Measurements from ENCODE around the gene MAGEB4.
A peak's percentile ranks its signal among the peaks of the same experiment; 100 is the strongest.
"Not testable (repeated sequence)": the region's sequence is repeated elsewhere in the genome, so short reads cannot be mapped to it uniquely, and the experiment has no call there.

The MAGEB4 gene, protein sequence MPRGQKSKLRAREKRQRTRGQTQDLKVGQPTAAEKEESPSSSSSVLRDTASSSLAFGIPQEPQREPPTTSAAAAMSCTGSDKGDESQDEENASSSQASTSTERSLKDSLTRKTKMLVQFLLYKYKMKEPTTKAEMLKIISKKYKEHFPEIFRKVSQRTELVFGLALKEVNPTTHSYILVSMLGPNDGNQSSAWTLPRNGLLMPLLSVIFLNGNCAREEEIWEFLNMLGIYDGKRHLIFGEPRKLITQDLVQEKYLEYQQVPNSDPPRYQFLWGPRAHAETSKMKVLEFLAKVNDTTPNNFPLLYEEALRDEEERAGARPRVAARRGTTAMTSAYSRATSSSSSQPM

GRCh38 chrX:30241724-30242415, at the start of gene MAGEB4:
Gene MAGEB4, plus strand, starts transcription at chrX:30242000. Its CDS starts 136 bp downstream, at chrX:30242136.
- no peak within 1 kb of the TSS for H3K27ac ChIP-seq (ENCODE audit: low read depth, low read length)
- no peaks in the 10 kb centered on the region; the same call in 1 of the 2 replicates for H3K27me3 ChIP-seq (ENCODE audit: control insufficient read depth, insufficient read depth, low read length)
- no peaks in the 10 kb centered on the region for H3K9me3 ChIP-seq (ENCODE audit: control insufficient read depth, insufficient read depth, low read length)
- H3K4me1 ChIP-seq (ENCODE audit: control insufficient read depth, insufficient read depth, low read length): peaks cover 11% of the 10 kb centered on the region; the same call in 1 of the 2 replicates
- no peak within 1 kb of the TSS for H3K9ac ChIP-seq (ENCODE audit: low read depth, low read length)
- H3K4me3 ChIP-seq (ENCODE audit: low read depth, low read length): no peak within 1 kb of the TSS
- H3K36me3 ChIP-seq (ENCODE audit: control insufficient read depth, insufficient read depth, low read length): no peaks in the 10 kb centered on the region

- not testable (repeated sequence) for H3K27me3 ChIP-seq (ENCODE audit: control insufficient read depth, insufficient read depth, low read length); H3K36me3 ChIP-seq (ENCODE audit: control insufficient read depth, insufficient read depth, low read length); H3K27ac ChIP-seq (ENCODE audit: low read depth, low read length); H3K4me3 ChIP-seq (ENCODE audit: low read depth, low read length); H3K9ac ChIP-seq (ENCODE audit: low read depth, low read length); H3K9me3 ChIP-seq (ENCODE audit: control insufficient read depth, insufficient read depth, low read length)
- H3K4me1 ChIP-seq (ENCODE audit: control insufficient read depth, insufficient read depth, low read length): peaks cover 24% of the 10 kb centered on the region
Observed at GRCh38 chrX:30193910-30194309, 47.9 kb upstream of the MAGEB4 start.

DNA sequence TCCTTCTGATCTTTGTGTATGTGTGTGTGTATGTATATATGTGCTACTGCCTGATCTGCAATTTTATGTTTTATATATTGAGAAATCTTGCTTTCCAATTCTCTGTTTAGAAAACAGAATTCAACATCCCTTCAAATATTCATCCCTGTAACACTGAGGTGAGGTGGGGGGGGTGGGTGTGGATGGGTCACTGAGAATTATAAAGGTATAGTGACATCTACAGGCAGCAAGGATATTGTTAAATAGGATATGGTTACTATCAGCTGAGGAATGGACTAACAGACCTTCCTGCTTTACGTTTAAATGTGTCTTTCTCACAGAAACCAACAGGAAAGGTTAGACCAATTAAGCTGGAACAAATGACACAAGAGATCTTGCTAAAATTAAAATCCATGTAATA, 45.5 kb upstream of the MAGEB4 start:
- H3K4me3 ChIP-seq (ENCODE audit: low read depth, low read length): no peak overlapping the region
- no peaks in the 10 kb centered on the region for H3K9me3 ChIP-seq (ENCODE audit: control insufficient read depth, insufficient read depth, low read length)
- H3K27ac ChIP-seq (ENCODE audit: low read depth, low read length): no peak overlapping the region
- no peaks in the 10 kb centered on the region for H3K27me3 ChIP-seq (ENCODE audit: control insufficient read depth, insufficient read depth, low read length)
- H3K9ac ChIP-seq (ENCODE audit: low read depth, low read length): no peak overlapping the region
- no peaks in the 10 kb centered on the region for H3K36me3 ChIP-seq (ENCODE audit: control insufficient read depth, insufficient read depth, low read length)
- H3K4me1 ChIP-seq (ENCODE audit: control insufficient read depth, insufficient read depth, low read length): peaks cover 24% of the 10 kb centered on the region

- Histone ChIP-seq H3K27ac (ENCODE audit: low read depth, low read length) (no peak overlapping the region), H3K4me1 (ENCODE audit: control insufficient read depth, insufficient read depth, low read length) (no peaks in the 10 kb centered on the region), H3K9ac (ENCODE audit: low read depth, low read length) (no peak overlapping the region), H3K4me3 (ENCODE audit: low read depth, low read length) (no peak overlapping the region), H3K9me3 (ENCODE audit: control insufficient read depth, insufficient read depth, low read length) (peaks cover 3% of the 10 kb centered on the region; the same call in 1 of the 2 replicates), H3K36me3 (ENCODE audit: control insufficient read depth, insufficient read depth, low read length) (no peaks in the 10 kb centered on the region), H3K27me3 (ENCODE audit: control insufficient read depth, insufficient read depth, low read length) (no peaks in the 10 kb centered on the region; the same call in 1 of the 2 replicates)
Observed at GRCh38 chrX:30212172-30212571, 29.6 kb upstream of the MAGEB4 start.

DNA sequence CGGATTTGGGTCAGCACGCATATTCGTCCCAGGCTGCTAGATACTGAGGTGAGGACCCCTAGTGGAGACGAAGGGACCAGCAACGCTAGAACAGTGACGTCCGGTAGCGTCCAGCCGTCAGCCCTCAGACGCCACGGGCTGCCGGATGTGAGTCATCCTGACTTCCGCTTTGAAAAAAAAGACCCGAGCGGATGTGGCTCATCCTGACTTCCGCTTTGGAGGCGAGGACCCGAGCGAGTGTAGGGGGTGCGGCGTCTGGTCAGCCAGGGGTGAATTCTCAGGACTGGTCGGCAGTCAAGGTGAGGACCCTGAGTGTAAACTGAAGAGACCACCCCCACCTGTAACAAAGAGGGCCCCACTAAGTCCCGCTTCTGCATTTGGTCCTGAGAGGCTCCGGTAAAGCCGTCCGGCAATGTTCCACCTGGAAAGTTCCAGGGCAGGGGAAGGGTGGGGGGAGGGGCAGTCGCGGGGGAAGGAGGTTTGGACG, 26.4 kb upstream of the MAGEB4 start, which contains the start of gene MAGEB2:
MAGEB2 (plus strand) TSS at position 207 of the 487 bp plus-strand sequence. CDS start 3,018 bp downstream, outside the sequence.
- Histone ChIP-seq H3K9ac (ENCODE audit: low read depth, low read length) (no peak within 1 kb of the TSS), H3K4me3 (ENCODE audit: low read depth, low read length) (no peak within 1 kb of the TSS), H3K27ac (ENCODE audit: low read depth, low read length) (no peak within 1 kb of the TSS)

DNA sequence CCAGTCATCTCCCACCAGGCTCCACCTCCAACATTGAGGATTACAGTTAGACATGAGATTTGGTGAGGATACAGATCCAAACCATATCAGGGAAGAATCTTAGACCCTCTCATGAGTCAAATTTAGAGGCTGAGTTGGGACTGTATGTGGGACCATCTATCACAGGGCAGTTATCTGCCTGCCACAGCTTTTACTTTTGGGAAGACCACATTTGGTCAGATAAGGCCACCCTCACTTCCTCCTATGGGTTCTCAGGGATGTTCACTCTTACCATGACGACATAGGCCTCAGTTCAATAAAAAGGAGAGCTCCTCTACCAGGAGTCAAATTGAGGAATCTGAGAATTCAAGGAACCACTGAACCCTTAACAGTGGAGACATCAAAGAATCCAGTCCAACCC, 24.3 kb upstream of the MAGEB4 start:
- Histone ChIP-seq H3K27me3 (ENCODE audit: control insufficient read depth, insufficient read depth, low read length) (no peaks in the 10 kb centered on the region; the same call in 1 of the 2 replicates), H3K4me3 (ENCODE audit: low read depth, low read length) (no peak overlapping the region), H3K9me3 (ENCODE audit: control insufficient read depth, insufficient read depth, low read length) (peaks cover 3% of the 10 kb centered on the region; the same call in 1 of the 2 replicates), H3K4me1 (ENCODE audit: control insufficient read depth, insufficient read depth, low read length) (peaks cover 28% of the 10 kb centered on the region), H3K36me3 (ENCODE audit: control insufficient read depth, insufficient read depth, low read length) (no peaks in the 10 kb centered on the region), H3K9ac (ENCODE audit: low read depth, low read length) (no peak overlapping the region), H3K27ac (ENCODE audit: low read depth, low read length) (no peak overlapping the region)

More for the DNA sequence above, 26.4 kb upstream of the MAGEB4 start, which contains the start of gene MAGEB2:
- Histone ChIP-seq H3K27me3 (ENCODE audit: control insufficient read depth, insufficient read depth, low read length) (no peaks in the 10 kb centered on the region; the same call in 1 of the 2 replicates), H3K9me3 (ENCODE audit: control insufficient read depth, insufficient read depth, low read length) (peaks cover 3% of the 10 kb centered on the region; the same call in 1 of the 2 replicates), H3K4me1 (ENCODE audit: control insufficient read depth, insufficient read depth, low read length) (peaks cover 19% of the 10 kb centered on the region), H3K36me3 (ENCODE audit: control insufficient read depth, insufficient read depth, low read length) (no peaks in the 10 kb centered on the region)

DNA sequence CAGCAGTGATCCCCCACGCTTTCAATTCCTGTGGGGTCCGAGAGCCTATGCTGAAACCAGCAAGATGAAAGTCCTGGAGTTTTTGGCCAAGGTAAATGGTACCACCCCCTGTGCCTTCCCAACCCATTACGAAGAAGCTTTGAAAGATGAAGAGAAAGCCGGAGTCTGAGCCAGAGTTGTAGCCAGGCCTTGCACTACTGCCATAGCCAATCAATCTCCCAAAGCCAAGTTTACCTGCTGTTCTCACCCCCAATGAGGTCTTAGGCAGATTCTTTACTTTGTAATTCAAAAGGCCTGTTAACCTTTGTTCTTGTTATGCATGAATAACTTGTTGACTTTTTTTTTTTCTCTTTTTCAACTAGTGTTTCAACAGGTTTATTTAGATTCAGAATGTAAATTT, 22.4 kb upstream of the MAGEB4 start:
- no peak overlapping the region for H3K9ac ChIP-seq (ENCODE audit: low read depth, low read length)
- H3K9me3 ChIP-seq (ENCODE audit: control insufficient read depth, insufficient read depth, low read length): peaks cover 3% of the 10 kb centered on the region; the same call in 1 of the 2 replicates
- no peaks in the 10 kb centered on the region for H3K36me3 ChIP-seq (ENCODE audit: control insufficient read depth, insufficient read depth, low read length)
- peaks cover 28% of the 10 kb centered on the region for H3K4me1 ChIP-seq (ENCODE audit: control insufficient read depth, insufficient read depth, low read length)
- H3K4me3 ChIP-seq (ENCODE audit: low read depth, low read length): peak overlapping the region; percentile 26; the same call in 1 of the 2 replicates
- no peaks in the 10 kb centered on the region for H3K27me3 ChIP-seq (ENCODE audit: control insufficient read depth, insufficient read depth, low read length)
- H3K27ac ChIP-seq (ENCODE audit: low read depth, low read length): peak overlapping the region; percentile 76

DNA sequence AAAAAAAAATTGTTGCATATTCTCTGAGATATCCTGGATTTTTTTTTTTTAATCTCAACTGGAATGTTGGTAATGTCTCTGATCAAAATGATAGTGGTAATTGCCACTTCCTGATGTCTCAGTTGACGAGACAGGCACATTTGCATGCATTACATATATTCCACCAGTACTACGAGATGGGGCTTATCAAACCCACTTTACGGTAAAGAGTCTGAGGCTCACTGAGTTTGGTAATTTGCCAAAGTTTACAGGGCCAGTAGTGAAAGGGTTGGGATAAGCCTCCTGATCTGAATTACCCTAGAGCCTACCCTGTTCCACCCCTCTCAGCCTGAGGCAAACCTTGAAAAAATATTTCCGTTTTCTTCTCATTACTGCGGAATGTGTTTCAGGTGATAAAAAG, 21.1 kb upstream of the MAGEB4 start:
- Histone ChIP-seq H3K36me3 (ENCODE audit: control insufficient read depth, insufficient read depth, low read length) (no peaks in the 10 kb centered on the region), H3K27me3 (ENCODE audit: control insufficient read depth, insufficient read depth, low read length) (no peaks in the 10 kb centered on the region), H3K9me3 (ENCODE audit: control insufficient read depth, insufficient read depth, low read length) (no peaks in the 10 kb centered on the region), H3K4me3 (ENCODE audit: low read depth, low read length) (no peak overlapping the region; the same call in 1 of the 2 replicates), H3K4me1 (ENCODE audit: control insufficient read depth, insufficient read depth, low read length) (peaks cover 28% of the 10 kb centered on the region), H3K27ac (ENCODE audit: low read depth, low read length) (no peak overlapping the region), H3K9ac (ENCODE audit: low read depth, low read length) (no peak overlapping the region)

DNA sequence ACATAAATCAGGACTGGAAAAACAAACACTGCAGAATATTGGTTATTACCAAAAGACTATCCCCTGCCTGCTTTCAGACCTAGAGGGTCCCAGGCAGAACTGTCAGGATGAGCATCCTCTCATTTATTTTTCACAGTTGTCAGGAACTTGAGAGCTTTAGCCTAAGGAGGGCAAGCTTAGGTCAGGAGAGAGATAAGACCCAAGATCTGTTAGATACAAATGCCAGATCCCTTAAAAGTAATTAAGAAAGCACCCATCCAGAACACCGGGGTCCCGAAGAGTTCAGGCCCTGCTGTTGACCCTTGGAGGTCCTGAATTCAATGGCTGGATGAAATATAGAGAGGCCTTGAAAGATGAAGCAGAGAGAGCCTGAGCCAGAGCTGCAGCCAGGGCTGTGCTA, 17.3 kb upstream of the MAGEB4 start:
- Histone ChIP-seq H3K4me3 (ENCODE audit: low read depth, low read length) (no peak overlapping the region), H3K9me3 (ENCODE audit: control insufficient read depth, insufficient read depth, low read length) (no peaks in the 10 kb centered on the region), H3K4me1 (ENCODE audit: control insufficient read depth, insufficient read depth, low read length) (peaks cover 35% of the 10 kb centered on the region), H3K9ac (ENCODE audit: low read depth, low read length) (no peak overlapping the region), H3K36me3 (ENCODE audit: control insufficient read depth, insufficient read depth, low read length) (no peaks in the 10 kb centered on the region), H3K27ac (ENCODE audit: low read depth, low read length) (no peak overlapping the region), H3K27me3 (ENCODE audit: control insufficient read depth, insufficient read depth, low read length) (no peaks in the 10 kb centered on the region)

DNA sequence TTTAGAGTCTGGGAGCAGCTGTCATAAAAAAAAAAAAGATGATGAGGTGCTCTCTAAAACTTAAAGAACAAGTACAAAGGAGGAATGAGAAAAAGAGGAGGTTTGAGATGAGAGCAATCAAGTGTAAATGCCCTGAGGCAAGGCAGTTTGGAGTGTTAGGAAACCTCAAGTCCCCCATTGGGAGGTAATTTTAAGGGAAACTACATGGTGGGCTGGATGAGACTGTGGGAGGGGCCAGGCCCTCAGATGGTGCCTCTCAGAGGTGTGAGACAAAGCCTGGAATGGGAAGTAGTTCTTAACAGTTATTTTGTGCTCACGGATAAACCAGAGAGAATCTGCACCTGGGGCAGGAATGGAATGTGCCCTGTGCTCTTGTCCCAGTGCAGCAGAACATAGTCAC, 13.3 kb upstream of the MAGEB4 start:
- Histone ChIP-seq H3K4me1 (ENCODE audit: control insufficient read depth, insufficient read depth, low read length) (peaks cover 20% of the 10 kb centered on the region), H3K4me3 (ENCODE audit: low read depth, low read length) (no peak overlapping the region), H3K36me3 (ENCODE audit: control insufficient read depth, insufficient read depth, low read length) (no peaks in the 10 kb centered on the region), H3K27me3 (ENCODE audit: control insufficient read depth, insufficient read depth, low read length) (no peaks in the 10 kb centered on the region), H3K27ac (ENCODE audit: low read depth, low read length) (no peak overlapping the region), H3K9me3 (ENCODE audit: control insufficient read depth, insufficient read depth, low read length) (no peaks in the 10 kb centered on the region), H3K9ac (ENCODE audit: low read depth, low read length) (no peak overlapping the region)

DNA sequence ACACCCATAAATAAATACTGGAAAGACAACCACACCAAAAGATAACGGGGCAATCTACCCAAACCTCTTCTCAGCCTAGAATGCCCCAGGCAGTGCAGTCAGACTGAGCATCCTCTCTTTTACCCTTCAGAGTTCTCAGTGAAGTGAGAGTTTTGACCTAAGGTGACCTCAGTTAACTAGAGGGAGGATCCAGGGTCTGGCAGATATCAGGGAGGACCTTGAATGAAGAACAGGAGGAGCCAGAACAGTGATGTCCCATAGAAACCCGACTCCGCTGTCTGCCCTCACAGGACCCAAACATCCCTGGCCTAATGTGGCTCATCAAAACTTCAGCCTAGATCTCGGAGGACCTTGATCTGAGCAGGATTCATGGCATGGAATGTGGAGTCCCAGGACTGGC, 11.4 kb upstream of the MAGEB4 start, which contains the start of gene MAGEB3:
MAGEB3 (plus strand) TSS at position 263 of the 400 bp plus-strand sequence. CDS start 5,268 bp downstream, outside the sequence.
- no peak within 1 kb of the TSS for H3K4me3 ChIP-seq (ENCODE audit: low read depth, low read length)
- H3K9me3 ChIP-seq (ENCODE audit: control insufficient read depth, insufficient read depth, low read length): no peaks in the 10 kb centered on the region
- no peaks in the 10 kb centered on the region for H3K27me3 ChIP-seq (ENCODE audit: control insufficient read depth, insufficient read depth, low read length)
- H3K9ac ChIP-seq (ENCODE audit: low read depth, low read length): no peak within 1 kb of the TSS
- H3K27ac ChIP-seq (ENCODE audit: low read depth, low read length): no peak within 1 kb of the TSS
- no peaks in the 10 kb centered on the region for H3K36me3 ChIP-seq (ENCODE audit: control insufficient read depth, insufficient read depth, low read length)
- peaks cover 20% of the 10 kb centered on the region for H3K4me1 ChIP-seq (ENCODE audit: control insufficient read depth, insufficient read depth, low read length)

Measured in HUES48 (cell line).